GM21526 (cell line): Measurements from ENCODE around the gene ANKDD1B.

Experiments used
- ATAC-seq: cut with Tn5 transposase; IDR thresholded peaks from one replicate; pipeline ENCODE4 v1.9.1; 2021; ENCODE audit warnings: moderate library complexity; ENCODE audit not compliant: unreplicated experiment, low FRiP score

The ANKDD1B gene

GRCh38 chr5:75656311-75657003 is 45.2 kb downstream of the ANKDD1B start:
- ATAC-seq, result no peak

GRCh38 chr5:75659791-75660450 is 48.7 kb downstream of the ANKDD1B start:
- ATAC-seq, result no peak

- peak; percentile 64 for ATAC-seq
Measured at GRCh38 chr5:75660678-75661465, 49.6 kb downstream of the ANKDD1B start.

DNA sequence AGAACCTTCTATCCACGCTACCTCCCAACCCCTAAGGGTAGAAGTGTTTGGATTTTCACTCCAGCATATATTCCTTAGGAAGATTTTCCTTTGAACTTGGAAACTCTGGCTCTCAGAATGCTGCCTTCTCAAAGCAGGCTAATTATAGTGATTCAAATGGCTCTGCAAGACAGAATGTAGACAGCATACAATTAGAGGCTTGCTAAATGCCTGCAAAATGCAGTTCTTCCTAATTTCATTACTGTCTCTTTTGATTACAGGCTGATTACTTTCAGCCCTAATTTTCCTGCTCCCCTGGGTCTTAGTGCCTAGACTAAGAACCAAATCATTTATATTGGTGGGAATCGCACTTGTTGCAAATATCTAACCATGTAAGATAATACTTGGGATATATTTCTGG is 50.8 kb downstream of the ANKDD1B start:
- no peak for ATAC-seq

DNA sequence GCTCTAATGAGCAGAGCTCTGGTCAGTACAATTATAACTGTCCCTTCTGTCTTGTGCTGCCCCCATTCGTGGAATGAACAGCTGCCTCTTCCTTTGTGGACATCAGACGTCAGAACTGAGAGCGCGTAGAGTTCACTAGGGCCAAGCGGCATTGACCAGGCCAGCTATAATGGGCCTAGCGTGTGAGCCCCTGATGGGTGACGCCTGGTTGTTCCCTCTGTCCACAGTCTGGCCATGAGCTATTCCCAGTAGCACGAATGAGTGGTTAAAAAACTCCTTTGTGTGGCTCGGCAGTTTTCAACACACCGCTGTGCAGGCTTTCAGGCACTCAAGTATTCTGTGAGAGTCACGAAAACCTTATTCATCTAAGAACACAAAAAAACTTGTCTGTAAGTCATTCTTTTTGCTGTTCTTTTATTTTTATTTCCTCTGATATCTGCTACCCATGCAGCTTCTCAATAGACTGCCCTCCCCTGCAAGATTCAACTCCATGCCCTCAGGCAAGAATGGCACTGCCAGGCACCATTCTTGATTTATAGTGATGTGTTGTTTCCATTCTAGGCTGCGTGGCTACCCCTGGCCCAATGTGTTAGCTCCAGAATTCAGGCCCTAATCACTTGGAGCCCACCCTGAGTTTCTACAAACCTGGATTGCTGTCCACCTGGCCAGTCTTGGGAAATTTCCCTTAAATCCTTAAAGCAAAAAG is 52.5 kb downstream of the ANKDD1B start:
- no peak for ATAC-seq

DNA sequence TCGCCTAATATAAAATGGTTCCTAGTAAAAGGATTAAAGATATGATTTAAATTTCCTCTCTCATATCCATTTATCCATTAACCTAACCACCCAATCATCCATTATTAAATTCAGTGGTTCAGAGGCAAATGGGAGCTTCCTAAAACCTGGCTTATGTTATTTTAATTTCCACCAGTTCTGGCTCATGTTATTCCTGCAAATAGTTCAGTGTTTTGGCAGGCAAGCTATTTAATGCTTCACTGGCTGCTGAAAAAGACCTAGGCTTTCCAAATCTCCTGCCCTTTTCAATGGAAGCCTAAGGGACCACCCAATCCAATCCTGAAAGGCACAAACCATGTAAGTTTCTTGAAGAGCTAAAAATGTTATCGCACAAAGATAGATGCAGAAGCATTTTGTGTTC is 53.7 kb downstream of the ANKDD1B start:
- no peak for ATAC-seq

GRCh38 chr5:75666801-75667200 is 55.5 kb downstream of the ANKDD1B start:
- no peak for ATAC-seq

DNA sequence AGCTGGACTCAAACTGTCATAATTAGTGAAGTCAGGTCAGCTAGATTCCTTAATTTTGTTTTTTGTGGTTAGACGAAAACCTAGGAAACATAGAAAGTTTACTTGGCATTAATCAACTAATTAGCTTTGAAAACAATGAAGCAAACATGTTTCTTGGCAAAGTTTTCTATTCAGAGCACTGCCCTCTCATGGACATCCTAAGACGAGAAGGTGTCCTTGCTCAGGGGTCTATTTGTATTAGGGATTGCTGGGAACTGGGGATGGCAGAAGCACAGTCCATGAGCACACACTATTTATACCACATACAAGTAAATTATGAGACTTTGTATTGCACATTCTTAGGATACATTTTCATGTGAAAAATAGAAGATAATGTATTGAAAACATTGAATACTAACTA is 56.3 kb downstream of the ANKDD1B start:
- ATAC-seq, result no peak

- no peak for ATAC-seq
Measured at GRCh38 chr5:75668445-75668844, 57.2 kb downstream of the ANKDD1B start.

GRCh38 chr5:75668977-75669689 is 57.9 kb downstream of the ANKDD1B start:
- peak; percentile 92 for ATAC-seq

DNA sequence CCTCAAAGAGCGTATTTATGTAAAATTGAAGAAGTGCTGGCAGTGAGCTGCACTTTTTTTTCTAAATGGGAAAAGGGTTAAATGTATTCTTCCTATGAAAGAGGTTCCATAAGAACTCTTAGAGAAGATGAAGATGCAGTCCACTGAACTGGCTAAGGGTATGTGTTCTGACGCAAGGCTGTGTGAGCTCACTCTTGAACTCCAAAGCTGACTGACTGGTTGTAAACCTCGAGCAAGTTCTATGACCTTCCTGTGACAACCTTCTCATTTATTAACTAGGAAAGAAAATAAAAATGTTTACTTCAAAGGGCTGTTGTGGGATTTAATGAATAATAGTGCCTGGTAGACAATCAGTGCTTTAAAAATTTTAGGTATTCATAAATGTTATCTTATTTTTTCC is 59.3 kb downstream of the ANKDD1B start:
- ATAC-seq, result no peak

GRCh38 chr5:75671506-75671905 is 60.3 kb downstream of the ANKDD1B start:
- ATAC-seq, result no peak

DNA sequence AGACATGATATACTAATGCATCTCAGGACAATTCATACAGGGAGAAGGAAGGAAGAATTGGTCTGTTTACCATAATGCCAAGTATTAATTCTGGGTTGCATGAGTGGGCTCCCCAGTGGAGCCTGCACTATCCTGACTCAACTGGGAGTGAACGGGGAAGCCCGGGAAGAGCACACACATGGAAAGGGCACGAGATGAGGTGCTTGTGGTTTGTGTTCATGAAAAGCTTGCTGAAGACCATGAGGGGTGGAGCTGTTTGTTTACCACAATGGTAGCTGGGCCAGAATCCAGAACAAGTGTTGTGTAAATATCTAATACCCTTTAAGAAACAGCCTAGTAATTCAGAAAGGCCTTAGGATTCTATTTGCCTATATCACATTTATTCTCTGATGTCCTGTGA is 61.4 kb downstream of the ANKDD1B start:
- no peak for ATAC-seq

- no peak for ATAC-seq
Measured at GRCh38 chr5:75675783-75676182, 64.5 kb downstream of the ANKDD1B start.

- ATAC-seq, result no peak
Measured at GRCh38 chr5:75677607-75678006, 66.4 kb downstream of the ANKDD1B start.

- ATAC-seq, result no peak
Measured at GRCh38 chr5:75678155-75678554, 66.9 kb downstream of the ANKDD1B start.

GRCh38 chr5:75681125-75681830 is 70.0 kb downstream of the ANKDD1B start:
- ATAC-seq, result no peak

- no peak for ATAC-seq
Measured at GRCh38 chr5:75685141-75685540, 73.9 kb downstream of the ANKDD1B start.

DNA sequence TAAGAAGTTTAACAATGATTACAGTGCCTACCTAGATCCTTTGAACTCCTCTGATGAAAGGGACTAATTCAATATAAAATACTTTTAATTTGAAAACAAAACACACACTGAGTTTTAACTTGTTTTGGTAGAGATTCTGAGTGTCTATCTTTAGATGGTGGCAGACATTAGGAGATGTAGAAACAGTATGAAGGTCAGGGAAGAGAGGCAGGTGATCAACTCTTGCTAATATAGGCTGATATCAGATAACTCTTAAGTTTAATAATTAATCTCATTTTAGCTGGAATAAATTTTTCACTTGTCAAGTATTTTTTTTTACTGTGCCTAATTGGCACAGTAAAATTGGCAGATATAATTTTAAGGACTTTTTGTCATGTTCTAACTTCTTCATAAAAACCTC is 75.2 kb downstream of the ANKDD1B start:
- no peak for ATAC-seq

- ATAC-seq, result no peak
Measured at GRCh38 chr5:75690669-75691068, 79.4 kb downstream of the ANKDD1B start.
